ENCODE measurements around the gene SMOC1.

GRCh38 chr14:70009961-70010360 lies 130.7 kb downstream of the SMOC1 start:
- TF ChIP-seq, protein P1, sequence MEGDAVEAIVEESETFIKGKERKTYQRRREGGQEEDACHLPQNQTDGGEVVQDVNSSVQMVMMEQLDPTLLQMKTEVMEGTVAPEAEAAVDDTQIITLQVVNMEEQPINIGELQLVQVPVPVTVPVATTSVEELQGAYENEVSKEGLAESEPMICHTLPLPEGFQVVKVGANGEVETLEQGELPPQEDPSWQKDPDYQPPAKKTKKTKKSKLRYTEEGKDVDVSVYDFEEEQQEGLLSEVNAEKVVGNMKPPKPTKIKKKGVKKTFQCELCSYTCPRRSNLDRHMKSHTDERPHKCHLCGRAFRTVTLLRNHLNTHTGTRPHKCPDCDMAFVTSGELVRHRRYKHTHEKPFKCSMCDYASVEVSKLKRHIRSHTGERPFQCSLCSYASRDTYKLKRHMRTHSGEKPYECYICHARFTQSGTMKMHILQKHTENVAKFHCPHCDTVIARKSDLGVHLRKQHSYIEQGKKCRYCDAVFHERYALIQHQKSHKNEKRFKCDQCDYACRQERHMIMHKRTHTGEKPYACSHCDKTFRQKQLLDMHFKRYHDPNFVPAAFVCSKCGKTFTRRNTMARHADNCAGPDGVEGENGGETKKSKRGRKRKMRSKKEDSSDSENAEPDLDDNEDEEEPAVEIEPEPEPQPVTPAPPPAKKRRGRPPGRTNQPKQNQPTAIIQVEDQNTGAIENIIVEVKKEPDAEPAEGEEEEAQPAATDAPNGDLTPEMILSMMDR (IDR thresholded peaks at IDR 0.05) = no peak
- no peak for TF ChIP-seq ZFX (IDR thresholded peaks at IDR 0.05; ENCODE audit: borderline replicate concordance)
